Activated CD4-positive, alpha-beta T cell treated with anti-CD3 and anti-CD28 coated beads, Interleukin-2, amount 10 ng/mL, durations not matched to agents 7 days and 5 days (primary cell): ENCODE data around the gene RNF220. TPM values are rescaled to one million over a fixed set of nuclear protein-coding genes. Genes with fewer than 3 reads are reported as not detected.

Experiments
- CTCF ChIA-PET: fragments of 350-600 bp; sonication (Branson Sonifier 250); formaldehyde crosslinking; loops from one replicate; lab custom pipeline; 2021; ENCODE audit warnings: antibody characterized with exemption; lab: Charles Lee
- POLR2A ChIA-PET: fragments of 350-600 bp; sonication (Branson Sonifier 250); formaldehyde crosslinking; loops from one replicate; lab custom pipeline; 2021; ENCODE audit warnings: antibody characterized with exemption; lab: Charles Lee
- DNase-seq: peaks from one replicate; pipeline ENCODE4 v3.0.0-alpha.2; 2020
- H3K27ac Mint-ChIP-seq: one replicate; pipeline ENCODE4 v1.8.0; 2021; ENCODE audit warnings: mild to moderate bottlenecking, moderate library complexity, mixed read lengths
- H3K27me3 Mint-ChIP-seq: one replicate; pipeline ENCODE4 v1.8.0; 2021; ENCODE audit warnings: mixed read lengths
- H3K36me3 Mint-ChIP-seq: one replicate; pipeline ENCODE4 v1.8.0; 2021; ENCODE audit warnings: low read depth, mixed read lengths
- H3K4me1 Mint-ChIP-seq: one replicate; pipeline ENCODE4 v1.8.0; 2021; ENCODE audit warnings: mixed read lengths
- H3K4me3 Mint-ChIP-seq: one replicate; pipeline ENCODE4 v1.8.0; 2021; ENCODE audit warnings: mild to moderate bottlenecking, moderate library complexity, mixed read lengths
- H3K9me3 Mint-ChIP-seq: one replicate; pipeline ENCODE4 v1.8.0; 2021; ENCODE audit warnings: mixed read lengths
- total RNA-seq, 2 experiments: library from RNA; stranded (reverse); gene quantifications; one replicate each; pipeline ENCODE4 v1.2.3, GENCODE V29; 2021

Gene RNF220
- total RNA-seq, 2 experiments from 2014 or later: 82.9 to 88.4 TPM

- ChIA-PET POLR2A (no interaction called here), CTCF (interaction anchor here (1.3 to 1.9 kb wide), 2 partner anchors 60 to 76 kb away, joined by 3 to 4 read pairs; no protein-coding TSS in a partner anchor)
- H3K4me3 Mint-ChIP-seq: no peak overlapping the region
- no peaks in the 10 kb centered on the region for H3K36me3 Mint-ChIP-seq
- H3K27me3 Mint-ChIP-seq: peaks cover 8% of the 10 kb centered on the region
- H3K9me3 Mint-ChIP-seq: no peaks in the 10 kb centered on the region
- no peak overlapping the region for H3K27ac Mint-ChIP-seq
- H3K4me1 Mint-ChIP-seq: peaks cover 5% of the 10 kb centered on the region
- no peak for DNase-seq
Measured at GRCh38 chr1:44532567-44532944, 127.5 kb downstream of the RNF220 start.

GRCh38 chr1:44534771-44535170 lies 129.7 kb downstream of the RNF220 start:
- Mint-ChIP-seq H3K4me3 (no peak overlapping the region), H3K27me3 (peaks cover 16% of the 10 kb centered on the region), H3K27ac (no peak overlapping the region), H3K36me3 (no peaks in the 10 kb centered on the region), H3K4me1 (peaks cover 5% of the 10 kb centered on the region), H3K9me3 (no peaks in the 10 kb centered on the region)
- CTCF ChIA-PET: interaction anchor here (0.6 to 0.7 kb wide), 2 partner anchors 37 to 141 kb away, joined by 3 read pairs; no protein-coding TSS in a partner anchor
- POLR2A ChIA-PET: no interaction called here
- DNase-seq: no peak

- Mint-ChIP-seq H3K36me3 (no peaks in the 10 kb centered on the region), H3K27me3 (peaks cover 16% of the 10 kb centered on the region), H3K4me1 (peaks cover 5% of the 10 kb centered on the region), H3K4me3 (no peak overlapping the region), H3K9me3 (no peaks in the 10 kb centered on the region), H3K27ac (no peak overlapping the region)
- CTCF ChIA-PET: interaction anchor here (0.6 kb wide), 2 partner anchors 341 to 375 kb away, joined by 4 to 6 read pairs; no protein-coding TSS in a partner anchor
- POLR2A ChIA-PET: no interaction called here
- DNase-seq: no peak
Measured at GRCh38 chr1:44536357-44537209, 131.5 kb downstream of the RNF220 start.

GRCh38 chr1:44537538-44537937 lies 132.5 kb downstream of the RNF220 start:
- CTCF ChIA-PET: no interaction called here
- POLR2A ChIA-PET: no interaction called here
- Mint-ChIP-seq H3K4me3 (no peak overlapping the region), H3K36me3 (no peaks in the 10 kb centered on the region), H3K4me1 (peaks cover 1% of the 10 kb centered on the region), H3K27me3 (peaks cover 14% of the 10 kb centered on the region), H3K9me3 (no peaks in the 10 kb centered on the region), H3K27ac (no peak overlapping the region)
- DNase-seq: no peak

GRCh38 chr1:44537956-44538355 lies 132.9 kb downstream of the RNF220 start:
- POLR2A ChIA-PET: no interaction called here
- H3K4me1 Mint-ChIP-seq: no peaks in the 10 kb centered on the region
- peaks cover 14% of the 10 kb centered on the region for H3K27me3 Mint-ChIP-seq
- H3K27ac Mint-ChIP-seq: no peak overlapping the region
- H3K36me3 Mint-ChIP-seq: no peaks in the 10 kb centered on the region
- CTCF ChIA-PET: interaction anchor here (1.9 kb wide), 1 partner anchor 10 kb away, joined by 4 read pairs; no protein-coding TSS in a partner anchor
- H3K9me3 Mint-ChIP-seq: no peaks in the 10 kb centered on the region
- DNase-seq: no peak
- H3K4me3 Mint-ChIP-seq: no peak overlapping the region

- CTCF ChIA-PET: interaction anchor here (1.3 to 1.9 kb wide), 2 partner anchors 8 to 14 kb away, joined by 4 read pairs; no protein-coding TSS in a partner anchor
Measured at GRCh38 chr1:44539991-44540730, 135.1 kb downstream of the RNF220 start.

GRCh38 chr1:44542420-44543063 lies 137.5 kb downstream of the RNF220 start:
- DNase-seq: no peak
- Mint-ChIP-seq H3K27ac (no peak overlapping the region), H3K4me1 (no peaks in the 10 kb centered on the region), H3K9me3 (no peaks in the 10 kb centered on the region), H3K36me3 (no peaks in the 10 kb centered on the region), H3K27me3 (peaks cover 16% of the 10 kb centered on the region), H3K4me3 (no peak overlapping the region)
- CTCF ChIA-PET: interaction anchor here (1.5 kb wide), 1 partner anchor 18 kb away, joined by 4 read pairs; no protein-coding TSS in a partner anchor
- POLR2A ChIA-PET: no interaction called here

More at GRCh38 chr1:44539991-44540730, 135.1 kb downstream of the RNF220 start:
- H3K4me1 Mint-ChIP-seq: no peaks in the 10 kb centered on the region
- POLR2A ChIA-PET: no interaction called here
- H3K27ac Mint-ChIP-seq: no peak overlapping the region
- no peak overlapping the region for H3K4me3 Mint-ChIP-seq
- no peaks in the 10 kb centered on the region for H3K9me3 Mint-ChIP-seq
- DNase-seq: no peak
- no peaks in the 10 kb centered on the region for H3K36me3 Mint-ChIP-seq
- H3K27me3 Mint-ChIP-seq: peaks cover 14% of the 10 kb centered on the region

- H3K4me3 Mint-ChIP-seq: no peak overlapping the region
- no peak for DNase-seq
- no peaks in the 10 kb centered on the region for H3K4me1 Mint-ChIP-seq
- H3K9me3 Mint-ChIP-seq: no peaks in the 10 kb centered on the region
- peaks cover 12% of the 10 kb centered on the region for H3K27me3 Mint-ChIP-seq
- H3K27ac Mint-ChIP-seq: no peak overlapping the region
- ChIA-PET POLR2A (no interaction called here), CTCF (interaction anchor here (0.8 kb wide), 1 partner anchor 20 kb away, joined by 3 read pairs; no protein-coding TSS in a partner anchor)
- H3K36me3 Mint-ChIP-seq: no peaks in the 10 kb centered on the region
Measured at GRCh38 chr1:44543064-44543744, 138.1 kb downstream of the RNF220 start.

GRCh38 chr1:44543786-44544185 lies 138.7 kb downstream of the RNF220 start:
- CTCF ChIA-PET: interaction anchor here (0.8 kb wide), 1 partner anchor 19 kb away, joined by 3 read pairs; no protein-coding TSS in a partner anchor
- POLR2A ChIA-PET: no interaction called here
- Mint-ChIP-seq H3K4me3 (no peak overlapping the region), H3K9me3 (no peaks in the 10 kb centered on the region), H3K36me3 (no peaks in the 10 kb centered on the region), H3K27me3 (peaks cover 10% of the 10 kb centered on the region), H3K27ac (no peak overlapping the region), H3K4me1 (no peaks in the 10 kb centered on the region)
- DNase-seq: no peak

- H3K4me3 Mint-ChIP-seq: no peak overlapping the region
- peaks cover 7% of the 10 kb centered on the region for H3K27me3 Mint-ChIP-seq
- ChIA-PET CTCF (interaction anchor here (1.0 kb wide), 1 partner anchor 27 kb away, joined by 3 read pairs; no protein-coding TSS in a partner anchor), POLR2A (no interaction called here)
- no peak overlapping the region for H3K27ac Mint-ChIP-seq
- H3K36me3 Mint-ChIP-seq: no peaks in the 10 kb centered on the region
- no peaks in the 10 kb centered on the region for H3K4me1 Mint-ChIP-seq
- H3K9me3 Mint-ChIP-seq: no peaks in the 10 kb centered on the region
- DNase-seq: no peak
Measured at GRCh38 chr1:44544960-44545359, 139.9 kb downstream of the RNF220 start.

GRCh38 chr1:44545961-44546360 lies 140.9 kb downstream of the RNF220 start:
- ChIA-PET CTCF (interaction anchor here (0.5 kb wide), 1 partner anchor 49 kb away, joined by 3 read pairs; no protein-coding TSS in a partner anchor), POLR2A (no interaction called here)
- Mint-ChIP-seq H3K4me3 (no peak overlapping the region), H3K27ac (no peak overlapping the region), H3K36me3 (no peaks in the 10 kb centered on the region), H3K4me1 (no peaks in the 10 kb centered on the region), H3K27me3 (peaks cover 7% of the 10 kb centered on the region), H3K9me3 (no peaks in the 10 kb centered on the region)
- no peak for DNase-seq
